WTC11 (cell line): ENCODE results near the gene PARP12. TPM values are rescaled to one million over a fixed set of nuclear protein-coding genes. Genes with fewer than 3 reads are reported as not detected.

ENCODE experiments used
- ATAC-seq: fragments of 200-7000 bp; cut with Tn5 transposase; 2 replicates; pipeline ENCODE4 v1.10.0; 2021; ENCODE audit warnings: mild to moderate bottlenecking, moderate library complexity
- CTCF ChIA-PET: fragments of 300-600 bp; sonication (Branson Sonifier 250); formaldehyde crosslinking; loops from one replicate; lab custom pipeline; 2021; ENCODE audit warnings: antibody characterized with exemption; lab: Charles Lee
- POLR2A ChIA-PET: fragments of 350-600 bp; sonication (Branson Sonifier 250); formaldehyde crosslinking; loops from one replicate; lab custom pipeline; 2021; ENCODE audit warnings: antibody characterized with exemption; lab: Charles Lee
- DNase-seq: peaks from one replicate; pipeline ENCODE4 v3.0.0; 2021; ENCODE audit warnings: low spot score
- H3K27ac Mint-ChIP-seq: 2 replicates; pipeline ENCODE4 v1.8.0; 2021; ENCODE audit warnings: mixed read lengths
- H3K27me3 Mint-ChIP-seq: 2 replicates; pipeline ENCODE4 v1.8.0; 2021; ENCODE audit warnings: low read depth, mild to moderate bottlenecking, moderate library complexity, mixed read lengths
- H3K36me3 Mint-ChIP-seq: 2 replicates; pipeline ENCODE4 v1.8.0; 2021; ENCODE audit warnings: mixed read lengths
- H3K4me1 Mint-ChIP-seq: 2 replicates; pipeline ENCODE4 v1.8.0; 2022; ENCODE audit warnings: mixed read lengths
- H3K4me3 Mint-ChIP-seq: 2 replicates; pipeline ENCODE4 v1.8.0; 2021; ENCODE audit warnings: mild to moderate bottlenecking, moderate library complexity, mixed read lengths
- H3K9me3 Mint-ChIP-seq: 2 replicates; pipeline ENCODE4 v1.8.0; 2021; ENCODE audit warnings: mixed read lengths
- ETV6 ChIP-seq: sonication (generic); formaldehyde crosslinking; IDR thresholded peaks from 2 replicates; pipeline ENCODE4 v1.8.1; 2022; ENCODE audit warnings: mild to moderate bottlenecking, missing genetic modification reagents
- GABPB1 ChIP-seq: sonication (generic); formaldehyde crosslinking; IDR thresholded peaks from 2 replicates; pipeline ENCODE4 v1.8.1; 2023; ENCODE audit warnings: mild to moderate bottlenecking, missing genetic modification reagents
- MYBL2 ChIP-seq: sonication (generic); formaldehyde crosslinking; IDR thresholded peaks from 2 replicates; pipeline ENCODE4 v1.8.1; 2023; ENCODE audit warnings: mild to moderate bottlenecking, moderate library complexity, missing genetic modification reagents
- NFYB ChIP-seq: sonication (generic); formaldehyde crosslinking; conservative IDR thresholded peaks from 2 replicates; pipeline ENCODE4 v1.8.0; 2022; ENCODE audit warnings: low read depth, missing genetic modification reagents
- RORB ChIP-seq: fragments of 250-450 bp; sonication (Bioruptor Pico); IDR thresholded peaks from 2 replicates; pipeline ENCODE4 v1.9.0; 2021; ENCODE audit warnings: mild to moderate bottlenecking
- SOX15 ChIP-seq: fragments of 250-450 bp; sonication (Bioruptor Pico); IDR thresholded peaks from 2 replicates; pipeline ENCODE4 v1.9.0; 2021; ENCODE audit warnings: mild to moderate bottlenecking
- SP1 ChIP-seq: sonication (generic); formaldehyde crosslinking; conservative IDR thresholded peaks from 2 replicates; pipeline ENCODE4 v1.8.1; 2022; ENCODE audit warnings: missing genetic modification reagents
- TCF7 ChIP-seq: sonication (generic); formaldehyde crosslinking; IDR thresholded peaks from 2 replicates; pipeline ENCODE4 v1.8.0; 2022; ENCODE audit warnings: mild to moderate bottlenecking, low read depth, missing genetic modification reagents, moderate library complexity
- TEAD1 ChIP-seq: sonication (generic); formaldehyde crosslinking; IDR thresholded peaks from 2 replicates; pipeline ENCODE4 v1.8.0; 2022; ENCODE audit warnings: mild to moderate bottlenecking, missing genetic modification reagents
- TP53 ChIP-seq: sonication (generic); formaldehyde crosslinking; IDR thresholded peaks from 2 replicates; pipeline ENCODE4 v1.8.1; 2023; ENCODE audit warnings: mild to moderate bottlenecking, missing genetic modification reagents
- ZNF219 ChIP-seq: sonication (generic); formaldehyde crosslinking; IDR thresholded peaks from 2 replicates; pipeline ENCODE4 v1.8.0; 2023; ENCODE audit warnings: missing genetic modification reagents, mild to moderate bottlenecking, borderline replicate concordance
- ZNF317 ChIP-seq: sonication (generic); formaldehyde crosslinking; IDR thresholded peaks from 2 replicates; pipeline ENCODE4 v1.8.1; 2023; ENCODE audit warnings: low read depth, mild to moderate bottlenecking, moderate library complexity, missing genetic modification reagents, borderline replicate concordance
- total RNA-seq: library from RNA; stranded (reverse); gene quantifications from 3 replicates; pipeline ENCODE4 v1.2.3, GENCODE V29; 2021
- TF ChIP-seq, protein P1 (sequence below): fragments of 250-450 bp; sonication (Bioruptor Pico); IDR thresholded peaks from 2 replicates; pipeline ENCODE4 v1.9.0; 2021; ENCODE audit warnings: mild to moderate bottlenecking
- TF ChIP-seq, protein P2 (sequence below): fragments of 200-600 bp; IDR thresholded peaks from 2 replicates; pipeline ENCODE4 v1.8.0; 2022; ENCODE audit warnings: antibody characterized with exemption
- TF ChIP-seq, protein P3 (sequence below): sonication (generic); formaldehyde crosslinking; IDR thresholded peaks from 2 replicates; pipeline ENCODE4 v1.8.0; 2022; ENCODE audit warnings: missing genetic modification reagents

PARP12 gene
- total RNA-seq, 1 experiment from 2014 or later, result 9.1 TPM

DNA sequence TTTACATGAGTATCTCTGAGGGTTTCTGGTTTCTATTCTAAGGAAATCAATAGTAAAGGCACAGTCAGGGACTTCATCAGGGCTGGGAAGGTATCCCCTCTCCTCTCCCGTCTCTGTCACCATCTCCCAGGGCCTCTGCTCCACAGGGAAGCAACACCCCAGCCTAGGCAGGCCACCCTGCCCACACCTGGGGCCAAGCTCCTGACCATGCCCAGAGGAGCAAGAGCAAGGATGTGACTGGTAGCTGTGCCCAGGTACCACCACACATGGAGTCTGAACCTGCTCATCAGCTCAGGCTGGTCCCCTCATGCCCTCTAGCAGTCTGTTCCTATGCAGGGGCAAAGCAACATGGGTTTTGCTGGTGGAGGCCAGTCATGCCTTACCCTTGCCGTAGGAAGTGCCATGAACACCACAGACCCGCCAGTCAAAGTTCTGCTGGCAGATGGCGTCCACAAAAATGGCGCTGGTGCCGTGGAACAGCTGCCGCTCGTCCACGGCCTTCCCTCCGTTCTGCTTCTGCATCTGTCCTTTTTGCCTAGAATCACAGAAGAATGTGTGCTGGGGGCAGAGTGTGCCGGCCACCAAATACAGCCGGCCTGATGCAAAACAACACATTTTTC lies 36.8 kb downstream of the PARP12 start:
- no peak overlapping the region for H3K4me3 Mint-ChIP-seq
- ATAC-seq, result no peak
- no peaks in the 10 kb centered on the region for H3K36me3 Mint-ChIP-seq
- H3K4me1 Mint-ChIP-seq, result no peaks in the 10 kb centered on the region
- TF ChIP-seq ZNF317 (CRISPR knock-in tag) (no peak), SP1 (CRISPR knock-in tag) (no peak), GABPB1 (CRISPR knock-in tag) (no peak)
- TF ChIP-seq, protein P1, sequence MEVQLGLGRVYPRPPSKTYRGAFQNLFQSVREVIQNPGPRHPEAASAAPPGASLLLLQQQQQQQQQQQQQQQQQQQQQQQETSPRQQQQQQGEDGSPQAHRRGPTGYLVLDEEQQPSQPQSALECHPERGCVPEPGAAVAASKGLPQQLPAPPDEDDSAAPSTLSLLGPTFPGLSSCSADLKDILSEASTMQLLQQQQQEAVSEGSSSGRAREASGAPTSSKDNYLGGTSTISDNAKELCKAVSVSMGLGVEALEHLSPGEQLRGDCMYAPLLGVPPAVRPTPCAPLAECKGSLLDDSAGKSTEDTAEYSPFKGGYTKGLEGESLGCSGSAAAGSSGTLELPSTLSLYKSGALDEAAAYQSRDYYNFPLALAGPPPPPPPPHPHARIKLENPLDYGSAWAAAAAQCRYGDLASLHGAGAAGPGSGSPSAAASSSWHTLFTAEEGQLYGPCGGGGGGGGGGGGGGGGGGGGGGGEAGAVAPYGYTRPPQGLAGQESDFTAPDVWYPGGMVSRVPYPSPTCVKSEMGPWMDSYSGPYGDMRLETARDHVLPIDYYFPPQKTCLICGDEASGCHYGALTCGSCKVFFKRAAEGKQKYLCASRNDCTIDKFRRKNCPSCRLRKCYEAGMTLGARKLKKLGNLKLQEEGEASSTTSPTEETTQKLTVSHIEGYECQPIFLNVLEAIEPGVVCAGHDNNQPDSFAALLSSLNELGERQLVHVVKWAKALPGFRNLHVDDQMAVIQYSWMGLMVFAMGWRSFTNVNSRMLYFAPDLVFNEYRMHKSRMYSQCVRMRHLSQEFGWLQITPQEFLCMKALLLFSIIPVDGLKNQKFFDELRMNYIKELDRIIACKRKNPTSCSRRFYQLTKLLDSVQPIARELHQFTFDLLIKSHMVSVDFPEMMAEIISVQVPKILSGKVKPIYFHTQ (CRISPR knock-in tag), result no peak
- POLR2A ChIA-PET, result interaction anchor here (0.8 kb wide), 1 partner anchor 38 kb away, joined by 3 read pairs; no protein-coding TSS in a partner anchor
- H3K9me3 Mint-ChIP-seq, result no peaks in the 10 kb centered on the region
- no peak overlapping the region for H3K27ac Mint-ChIP-seq
- no peaks in the 10 kb centered on the region for H3K27me3 Mint-ChIP-seq
- CTCF ChIA-PET, result no interaction called here
- no peak for DNase-seq

DNA sequence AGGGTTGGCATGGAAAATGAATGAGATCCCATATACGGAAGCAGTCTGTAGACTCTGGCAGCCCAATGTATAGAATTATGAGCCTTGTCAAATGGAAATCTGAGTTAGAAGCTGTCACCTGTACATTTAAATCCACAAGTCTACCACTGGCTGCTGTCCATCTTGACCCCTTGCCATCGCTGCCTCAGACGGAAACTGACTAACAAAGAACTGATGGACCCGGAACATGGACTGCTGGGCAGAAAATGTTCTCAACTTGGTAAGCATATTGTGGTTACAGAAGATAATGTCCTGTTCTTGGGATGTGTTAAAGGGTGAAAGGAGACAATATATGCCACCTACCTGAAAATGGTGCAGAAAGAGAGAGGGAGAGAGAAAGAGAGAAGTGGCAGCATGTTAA lies 37.5 kb downstream of the PARP12 start:
- POLR2A ChIA-PET, result interaction anchor here (0.8 kb wide), 1 partner anchor 37 kb away, joined by 3 read pairs; no protein-coding TSS in a partner anchor
- no peaks in the 10 kb centered on the region for H3K4me1 Mint-ChIP-seq
- CTCF ChIA-PET, result no interaction called here
- no peaks in the 10 kb centered on the region for H3K27me3 Mint-ChIP-seq
- ATAC-seq, result no peak
- H3K9me3 Mint-ChIP-seq, result no peaks in the 10 kb centered on the region
- TF ChIP-seq TCF7 (CRISPR knock-in tag), result no peak
- no peak for TF ChIP-seq TP53 (CRISPR knock-in tag)
- no peak for DNase-seq
- H3K4me3 Mint-ChIP-seq, result no peak overlapping the region
- H3K27ac Mint-ChIP-seq, result no peak overlapping the region
- no peaks in the 10 kb centered on the region for H3K36me3 Mint-ChIP-seq

DNA sequence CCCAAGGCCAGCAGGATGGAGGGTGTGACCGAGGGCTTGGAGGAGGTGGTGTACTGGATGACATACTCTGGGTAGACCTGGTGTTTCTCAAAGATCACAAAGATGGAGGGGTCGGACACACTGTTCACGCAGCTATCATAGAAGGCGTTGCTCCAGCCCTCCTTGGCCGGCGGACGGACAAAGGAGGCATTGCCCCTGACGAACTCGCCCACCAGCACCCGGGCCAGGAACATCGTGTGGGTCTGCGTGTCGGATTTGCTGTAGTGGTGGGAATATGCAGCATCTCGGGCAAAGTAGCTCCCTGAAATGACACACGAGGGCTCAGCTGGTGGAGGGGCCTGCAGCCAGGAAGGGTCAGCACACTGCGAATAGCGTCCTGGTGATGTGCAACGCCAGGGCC lies 38.2 kb downstream of the PARP12 start:
- ATAC-seq, result no peak
- no peak for TF ChIP-seq RORB (CRISPR knock-in tag)
- TF ChIP-seq NFYB (CRISPR knock-in tag), result no peak
- Mint-ChIP-seq H3K27me3 (no peaks in the 10 kb centered on the region), H3K4me1 (no peaks in the 10 kb centered on the region), H3K36me3 (no peaks in the 10 kb centered on the region), H3K9me3 (no peaks in the 10 kb centered on the region), H3K4me3 (no peak overlapping the region), H3K27ac (no peak overlapping the region)
- DNase-seq, result no peak
- POLR2A ChIA-PET, result no interaction called here
- CTCF ChIA-PET, result no interaction called here

DNA sequence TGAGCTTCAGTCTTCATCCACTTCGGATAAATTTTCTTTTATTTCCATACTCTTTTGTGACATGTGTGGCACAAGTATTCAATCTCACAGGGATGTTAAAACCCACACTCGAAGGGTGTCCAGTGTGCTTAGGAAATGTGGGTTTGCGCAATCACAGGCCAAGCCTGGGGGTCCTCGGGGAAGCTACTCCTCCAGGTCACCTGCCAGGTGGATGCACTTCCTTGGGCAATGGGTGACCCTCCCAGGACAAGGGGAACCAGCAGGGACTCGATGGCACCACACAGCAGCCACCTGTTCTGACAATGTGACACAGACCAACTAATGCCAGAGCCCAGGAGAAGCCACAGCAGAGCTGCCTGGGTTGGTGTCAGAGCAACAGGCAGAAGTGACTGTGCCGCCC lies 39.0 kb downstream of the PARP12 start:
- Mint-ChIP-seq H3K36me3 (no peaks in the 10 kb centered on the region), H3K4me3 (no peak overlapping the region), H3K4me1 (no peaks in the 10 kb centered on the region), H3K27me3 (no peaks in the 10 kb centered on the region), H3K9me3 (no peaks in the 10 kb centered on the region), H3K27ac (no peak overlapping the region)
- ATAC-seq, result no peak
- TF ChIP-seq TEAD1 (CRISPR knock-in tag) (no peak), MYBL2 (CRISPR knock-in tag) (no peak), ZNF219 (CRISPR knock-in tag) (no peak), SOX15 (CRISPR knock-in tag) (no peak), ETV6 (CRISPR knock-in tag) (no peak)
- TF ChIP-seq, protein P2, sequence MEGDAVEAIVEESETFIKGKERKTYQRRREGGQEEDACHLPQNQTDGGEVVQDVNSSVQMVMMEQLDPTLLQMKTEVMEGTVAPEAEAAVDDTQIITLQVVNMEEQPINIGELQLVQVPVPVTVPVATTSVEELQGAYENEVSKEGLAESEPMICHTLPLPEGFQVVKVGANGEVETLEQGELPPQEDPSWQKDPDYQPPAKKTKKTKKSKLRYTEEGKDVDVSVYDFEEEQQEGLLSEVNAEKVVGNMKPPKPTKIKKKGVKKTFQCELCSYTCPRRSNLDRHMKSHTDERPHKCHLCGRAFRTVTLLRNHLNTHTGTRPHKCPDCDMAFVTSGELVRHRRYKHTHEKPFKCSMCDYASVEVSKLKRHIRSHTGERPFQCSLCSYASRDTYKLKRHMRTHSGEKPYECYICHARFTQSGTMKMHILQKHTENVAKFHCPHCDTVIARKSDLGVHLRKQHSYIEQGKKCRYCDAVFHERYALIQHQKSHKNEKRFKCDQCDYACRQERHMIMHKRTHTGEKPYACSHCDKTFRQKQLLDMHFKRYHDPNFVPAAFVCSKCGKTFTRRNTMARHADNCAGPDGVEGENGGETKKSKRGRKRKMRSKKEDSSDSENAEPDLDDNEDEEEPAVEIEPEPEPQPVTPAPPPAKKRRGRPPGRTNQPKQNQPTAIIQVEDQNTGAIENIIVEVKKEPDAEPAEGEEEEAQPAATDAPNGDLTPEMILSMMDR, result no peak
- TF ChIP-seq, protein P3, sequence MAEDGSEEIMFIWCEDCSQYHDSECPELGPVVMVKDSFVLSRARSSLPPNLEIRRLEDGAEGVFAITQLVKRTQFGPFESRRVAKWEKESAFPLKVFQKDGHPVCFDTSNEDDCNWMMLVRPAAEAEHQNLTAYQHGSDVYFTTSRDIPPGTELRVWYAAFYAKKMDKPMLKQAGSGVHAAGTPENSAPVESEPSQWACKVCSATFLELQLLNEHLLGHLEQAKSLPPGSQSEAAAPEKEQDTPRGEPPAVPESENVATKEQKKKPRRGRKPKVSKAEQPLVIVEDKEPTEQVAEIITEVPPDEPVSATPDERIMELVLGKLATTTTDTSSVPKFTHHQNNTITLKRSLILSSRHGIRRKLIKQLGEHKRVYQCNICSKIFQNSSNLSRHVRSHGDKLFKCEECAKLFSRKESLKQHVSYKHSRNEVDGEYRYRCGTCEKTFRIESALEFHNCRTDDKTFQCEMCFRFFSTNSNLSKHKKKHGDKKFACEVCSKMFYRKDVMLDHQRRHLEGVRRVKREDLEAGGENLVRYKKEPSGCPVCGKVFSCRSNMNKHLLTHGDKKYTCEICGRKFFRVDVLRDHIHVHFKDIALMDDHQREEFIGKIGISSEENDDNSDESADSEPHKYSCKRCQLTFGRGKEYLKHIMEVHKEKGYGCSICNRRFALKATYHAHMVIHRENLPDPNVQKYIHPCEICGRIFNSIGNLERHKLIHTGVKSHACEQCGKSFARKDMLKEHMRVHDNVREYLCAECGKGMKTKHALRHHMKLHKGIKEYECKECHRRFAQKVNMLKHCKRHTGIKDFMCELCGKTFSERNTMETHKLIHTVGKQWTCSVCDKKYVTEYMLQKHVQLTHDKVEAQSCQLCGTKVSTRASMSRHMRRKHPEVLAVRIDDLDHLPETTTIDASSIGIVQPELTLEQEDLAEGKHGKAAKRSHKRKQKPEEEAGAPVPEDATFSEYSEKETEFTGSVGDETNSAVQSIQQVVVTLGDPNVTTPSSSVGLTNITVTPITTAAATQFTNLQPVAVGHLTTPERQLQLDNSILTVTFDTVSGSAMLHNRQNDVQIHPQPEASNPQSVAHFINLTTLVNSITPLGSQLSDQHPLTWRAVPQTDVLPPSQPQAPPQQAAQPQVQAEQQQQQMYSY (CRISPR knock-in tag), result no peak
- ChIA-PET CTCF (no interaction called here), POLR2A (no interaction called here)
- DNase-seq, result no peak
